DND-41 (cell line): Measurements from ENCODE around the gene ARL2.

Experiments
- EZH2 ChIP-seq: IDR thresholded peaks from 3 replicates; pipeline ENCODE4 v1.6.1; 2012; ENCODE audit warnings: borderline replicate concordance, low read depth, mild to moderate bottlenecking, moderate library complexity, low read length, inconsistent platforms; ENCODE audit not compliant: severe bottlenecking
- TF ChIP-seq, protein P1 (sequence below): IDR thresholded peaks from 2 replicates; pipeline ENCODE4 v1.5.1; 2012; ENCODE audit warnings: borderline replicate concordance, low read length, moderate library complexity, mild to moderate bottlenecking; ENCODE audit not compliant: poor library complexity, severe bottlenecking; ENCODE audit errors: extremely low read depth

GRCh38 chr11:64990222-64990923, 23.6 kb upstream of the ARL2 start:
- TF ChIP-seq, protein P1, sequence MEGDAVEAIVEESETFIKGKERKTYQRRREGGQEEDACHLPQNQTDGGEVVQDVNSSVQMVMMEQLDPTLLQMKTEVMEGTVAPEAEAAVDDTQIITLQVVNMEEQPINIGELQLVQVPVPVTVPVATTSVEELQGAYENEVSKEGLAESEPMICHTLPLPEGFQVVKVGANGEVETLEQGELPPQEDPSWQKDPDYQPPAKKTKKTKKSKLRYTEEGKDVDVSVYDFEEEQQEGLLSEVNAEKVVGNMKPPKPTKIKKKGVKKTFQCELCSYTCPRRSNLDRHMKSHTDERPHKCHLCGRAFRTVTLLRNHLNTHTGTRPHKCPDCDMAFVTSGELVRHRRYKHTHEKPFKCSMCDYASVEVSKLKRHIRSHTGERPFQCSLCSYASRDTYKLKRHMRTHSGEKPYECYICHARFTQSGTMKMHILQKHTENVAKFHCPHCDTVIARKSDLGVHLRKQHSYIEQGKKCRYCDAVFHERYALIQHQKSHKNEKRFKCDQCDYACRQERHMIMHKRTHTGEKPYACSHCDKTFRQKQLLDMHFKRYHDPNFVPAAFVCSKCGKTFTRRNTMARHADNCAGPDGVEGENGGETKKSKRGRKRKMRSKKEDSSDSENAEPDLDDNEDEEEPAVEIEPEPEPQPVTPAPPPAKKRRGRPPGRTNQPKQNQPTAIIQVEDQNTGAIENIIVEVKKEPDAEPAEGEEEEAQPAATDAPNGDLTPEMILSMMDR: no peak
- no peak for TF ChIP-seq EZH2
